H1 (cell line): Measurements from ENCODE around the gene SGSH. TPM values are rescaled to one million over a fixed set of nuclear protein-coding genes. Genes with fewer than 3 reads are reported as not detected.

Source experiments
- CTCF ChIA-PET: fragments of 300-600 bp; sonication (Branson Sonifier 250); formaldehyde crosslinking; loops from one replicate; lab custom pipeline; 2021; ENCODE audit not compliant: partially characterized antibody; lab: Charles Lee
- POLR2A ChIA-PET: fragments of 300-600 bp; sonication (Branson Sonifier 250); formaldehyde crosslinking; loops from one replicate; lab custom pipeline; 2021; ENCODE audit warnings: inconsistent platforms; ENCODE audit not compliant: partially characterized antibody; lab: Charles Lee
- DNase-seq, 2 experiments: peaks; one replicate each; pipeline versions ENCODE4 v3.0.0 to v3.0.0-alpha.2; 2010 to 2022; ENCODE audit warnings: low spot score in 2 of 2, low read depth in 1 of 2, mixed read lengths in 1 of 2
- FAIRE-seq: peaks from 2 replicates; lab custom pipeline; 2011; peaks lifted over from hg19 to GRCh38; lab: Jason Lieb, UNC
- H2AFZ ChIP-seq: 2 replicates; pipeline ENCODE4 v1.8.1; 2012; ENCODE audit warnings: low read length, inconsistent platforms
- H2AK5ac ChIP-seq: 2 replicates; pipeline ENCODE4 v1.6.1; 2013; ENCODE audit warnings: low read depth, low read length
- H2BK120ac ChIP-seq: replicated peaks from 2 replicates; pipeline ENCODE3; 2013; ENCODE audit warnings: low read depth, low read length, inconsistent platforms
- H2BK12ac ChIP-seq: 2 replicates; pipeline ENCODE4 v1.6.1; 2013; ENCODE audit warnings: low read depth, low read length
- H2BK15ac ChIP-seq: 2 replicates; pipeline ENCODE4 v1.6.1; 2013; ENCODE audit warnings: low read length
- H2BK20ac ChIP-seq: 2 replicates; pipeline ENCODE4 v1.6.1; 2013; ENCODE audit warnings: low read length
- H2BK5ac ChIP-seq: 2 replicates; pipeline ENCODE4 v1.6.1; 2013; ENCODE audit warnings: low read depth, low read length
- H3K14ac ChIP-seq: 2 replicates; pipeline ENCODE4 v1.6.1; 2013; ENCODE audit warnings: inconsistent platforms; ENCODE audit not compliant: insufficient read length
- H3K18ac ChIP-seq: 2 replicates; pipeline ENCODE4 v1.6.1; 2013; ENCODE audit warnings: low read length; ENCODE audit errors: extremely low read depth
- H3K23ac ChIP-seq: 2 replicates; pipeline ENCODE4 v1.6.1; 2013; ENCODE audit warnings: inconsistent platforms; ENCODE audit not compliant: insufficient read length
- H3K23me2 ChIP-seq: 2 replicates; pipeline ENCODE4 v1.6.1; 2013; ENCODE audit warnings: low read depth, low read length
- H3K27ac ChIP-seq: 2 replicates; pipeline ENCODE4 v1.6.1; 2011; ENCODE audit warnings: low read depth, low read length, inconsistent platforms
- H3K27me3 ChIP-seq, 4 experiments: replicated peaks in 1 of 4; 1 replicate in 1 of 4; 2 replicates in 3 of 4; pipeline versions ENCODE4 v1.6.1 to v1.8.1; 2011 to 2013; ENCODE audit warnings: low read length in 3 of 4, mild to moderate bottlenecking in 3 of 4, inconsistent platforms in 2 of 4, mixed read lengths in 2 of 4, moderate library complexity in 1 of 4; ENCODE audit not compliant: control insufficient read depth in 3 of 4, insufficient read depth in 3 of 4; ENCODE audit errors: extremely low read depth in 1 of 4
- H3K36me3 ChIP-seq, 4 experiments: 2 replicates each; pipeline versions ENCODE4 v1.6.1 to v1.8.1; 2011 to 2013; ENCODE audit warnings: mild to moderate bottlenecking in 4 of 4, low read length in 3 of 4, moderate library complexity in 2 of 4, control low read depth in 1 of 4, inconsistent platforms in 1 of 4; ENCODE audit not compliant: insufficient read depth in 4 of 4, control insufficient read depth in 2 of 4
- H3K4ac ChIP-seq: replicated peaks from 2 replicates; pipeline ENCODE3; 2013; ENCODE audit warnings: low read length, low read depth, mixed read lengths, inconsistent platforms; ENCODE audit not compliant: insufficient read length
- H3K4me1 ChIP-seq, 4 experiments: replicated peaks in 1 of 4; 1 replicate in 1 of 4; 2 replicates in 3 of 4; pipeline versions ENCODE4 v1.6.1 to v1.8.1; 2011 to 2013; ENCODE audit warnings: low read length in 3 of 4, inconsistent platforms in 2 of 4, mixed read lengths in 1 of 4; ENCODE audit not compliant: insufficient read depth in 4 of 4, control insufficient read depth in 3 of 4
- H3K4me2 ChIP-seq, 2 experiments: 2 replicates each; pipeline versions ENCODE4 v1.6.1 to v1.8.1; 2011 to 2013; ENCODE audit warnings: low read depth in 2 of 2, low read length in 2 of 2, control low read depth in 1 of 2, inconsistent platforms in 1 of 2, mild to moderate bottlenecking in 1 of 2; ENCODE audit not compliant: insufficient read depth in 1 of 2
- H3K4me3 ChIP-seq, 4 experiments: fragments of 200-600, 300-600 bp in 1 of 4; sonication (generic), shearing (Covaris generic), sonication (Bioruptor Twin) in 1 of 4; 2 replicates each; pipeline versions ENCODE4 v1.5.1 to v1.8.1; 2011 to 2016; ENCODE audit warnings: low read length in 4 of 4, low read depth in 3 of 4, control low read depth in 2 of 4, inconsistent platforms in 2 of 4, mild to moderate bottlenecking in 2 of 4, mixed read lengths in 1 of 4, moderate library complexity in 1 of 4; ENCODE audit not compliant: insufficient read depth in 2 of 4; ENCODE audit errors: extremely low read depth in 1 of 4
- H3K56ac ChIP-seq: replicated peaks from 2 replicates; pipeline ENCODE3; 2013; ENCODE audit warnings: low read depth, mild to moderate bottlenecking, mixed read lengths, low read length, inconsistent platforms; ENCODE audit not compliant: insufficient read length
- H3K79me1 ChIP-seq: 2 replicates; pipeline ENCODE4 v1.6.1; 2013; ENCODE audit warnings: low read depth, low read length, control low read depth
- H3K79me2 ChIP-seq, 2 experiments: 2 replicates each; pipeline versions ENCODE4 v1.6.1 to v1.8.1; 2012 to 2013; ENCODE audit warnings: low read length in 2 of 2, mild to moderate bottlenecking in 2 of 2, inconsistent platforms in 1 of 2; ENCODE audit not compliant: insufficient read depth in 2 of 2, control insufficient read depth in 1 of 2
- H3K9ac ChIP-seq, 4 experiments: replicated peaks in 1 of 4; 1 replicate in 1 of 4; 2 replicates in 3 of 4; pipeline versions ENCODE4 v1.6.1 to v1.8.1; 2011 to 2013; ENCODE audit warnings: low read depth in 3 of 4, low read length in 3 of 4, control low read depth in 2 of 4, mild to moderate bottlenecking in 2 of 4, moderate library complexity in 2 of 4, inconsistent platforms in 1 of 4; ENCODE audit errors: extremely low read depth in 1 of 4
- H3K9me3 ChIP-seq, 2 experiments: 2 replicates each; pipeline versions ENCODE4 v1.6.1 to v1.8.1; 2012 to 2013; ENCODE audit warnings: mild to moderate bottlenecking in 2 of 2, moderate library complexity in 2 of 2, control low read depth in 1 of 2, inconsistent platforms in 1 of 2, low read depth in 1 of 2, low read length in 1 of 2, mixed read lengths in 1 of 2; ENCODE audit not compliant: insufficient read depth in 2 of 2
- H4K20me1 ChIP-seq, 2 experiments: replicated peaks in 1 of 2; 2 replicates each; pipeline versions ENCODE3 to v1.8.1; 2011 to 2013; ENCODE audit warnings: inconsistent platforms in 2 of 2, low read length in 2 of 2, mild to moderate bottlenecking in 1 of 2; ENCODE audit not compliant: insufficient read depth in 2 of 2, control insufficient read depth in 1 of 2
- H4K5ac ChIP-seq: 2 replicates; pipeline ENCODE4 v1.6.1; 2013; ENCODE audit warnings: low read length, low read depth, mixed read lengths, inconsistent platforms; ENCODE audit not compliant: insufficient read length
- H4K8ac ChIP-seq: 2 replicates; pipeline ENCODE4 v1.8.0; 2013; ENCODE audit warnings: mild to moderate bottlenecking, moderate library complexity, low read length, inconsistent platforms; ENCODE audit not compliant: insufficient read depth; ENCODE audit errors: extremely low read depth
- H4K91ac ChIP-seq: replicated peaks from 2 replicates; pipeline ENCODE3; 2013; ENCODE audit warnings: low read length, mixed read lengths, inconsistent platforms; ENCODE audit not compliant: insufficient read length
- CHD1 ChIP-seq: IDR thresholded peaks from 2 replicates; pipeline ENCODE4 v1.6.1; 2012; ENCODE audit warnings: low read depth, low read length, improper control_type of control experiment
- EGR1 ChIP-seq: IDR thresholded peaks from 2 replicates; pipeline ENCODE4 v1.6.1; 2011; ENCODE audit warnings: low read depth, low read length, borderline replicate concordance
- EP300 ChIP-seq, 2 experiments: IDR thresholded peaks; 1 replicate in 1 of 2; 2 replicates in 1 of 2; pipeline ENCODE4 v1.6.1; 2011 to 2012; ENCODE audit warnings: low read depth in 2 of 2, low read length in 2 of 2, mild to moderate bottlenecking in 2 of 2, borderline replicate concordance in 1 of 2, inconsistent platforms in 1 of 2, moderate library complexity in 1 of 2
- JUND ChIP-seq: IDR thresholded peaks from 2 replicates; pipeline ENCODE4 v1.6.1; 2011; ENCODE audit warnings: mild to moderate bottlenecking, improper control_type of control experiment, low read length
- POLR2A ChIP-seq, 2 experiments: IDR thresholded peaks; 1 replicate in 1 of 2; 2 replicates in 1 of 2; pipeline ENCODE4 v1.6.1; 2011; ENCODE audit warnings: low read depth in 2 of 2, low read length in 2 of 2, mild to moderate bottlenecking in 2 of 2; ENCODE audit errors: control extremely low read depth in 1 of 2
- POU5F1 ChIP-seq: IDR thresholded peaks from 2 replicates; pipeline ENCODE4 v1.6.1; 2011; ENCODE audit warnings: low read depth, mild to moderate bottlenecking, low read length, moderate library complexity
- RNF2 ChIP-seq: fragments of 200-900, 300-1000 bp; sonication (generic); IDR thresholded peaks from 2 replicates; pipeline ENCODE4 v1.7.1; 2016; ENCODE audit warnings: borderline replicate concordance, low read depth, mild to moderate bottlenecking, antibody characterized with exemption, low read length; ENCODE audit not compliant: poor library complexity, severe bottlenecking; ENCODE audit errors: missing control alignments
- SRF ChIP-seq: IDR thresholded peaks from 2 replicates; pipeline ENCODE4 v1.6.1; 2011; ENCODE audit warnings: mild to moderate bottlenecking, low read depth, low read length, moderate library complexity
- WGBS, 2 experiments: shearing (Covaris generic) in 1 of 2; methylation state at CpG; one replicate each; pipeline versions ENCODE4 v1.1.6 to v1.1.7; 2013 to 2015; ENCODE audit warnings: low lambda C conversion rate in 2 of 2, mixed read lengths in 2 of 2, inconsistent platforms in 1 of 2, low coverage in 1 of 2, missing lambda C conversion rate in 1 of 2; ENCODE audit not compliant: insufficient replicate concordance in 2 of 2, insufficient coverage in 1 of 2, insufficient read length in 1 of 2; ENCODE audit errors: extremely low coverage in 1 of 2, missing lambda C conversion rate in 1 of 2; 5-methylcytosine and 5-hydroxymethylcytosine counted together
- polyA plus RNA-seq, 7 experiments: library from polyadenylated mRNA; depleted of rRNA in 3 of 7; stranded (reverse) in 5 of 7; unstranded in 2 of 7; fragments of >200 nt in 5 of 7; fragments of 200-250 nt in 2 of 7; gene quantifications; 1 replicate in 5 of 7; 2 replicates in 1 of 7; 4 replicates in 1 of 7; pipeline versions ENCODE4 v1.2.1 to v1.2.3, GENCODE V29; 2011 to 2013; ENCODE audit warnings: missing spikeins in 2 of 7, mixed read lengths in 2 of 7
- total RNA-seq: library from RNA; stranded (reverse); fragmentation: NEBNext Ultra II Directional; extraction: Animal tissue kit (Norgen Biotek cat#: 25700); gene quantifications from 2 replicates; pipeline ENCODE4 v1.2.1, GENCODE V29; 2021
- TF ChIP-seq, protein P1 (sequence below): IDR thresholded peaks from 2 replicates; pipeline ENCODE4 v1.6.1; 2012; ENCODE audit warnings: inconsistent platforms

SGSH gene
- total and polyA plus RNA-seq, 2 of the 8 experiments (the other 6 are each of a cell fraction or from before 2014, with no cell fraction given): 18.0 to 19.6 TPM

DNA sequence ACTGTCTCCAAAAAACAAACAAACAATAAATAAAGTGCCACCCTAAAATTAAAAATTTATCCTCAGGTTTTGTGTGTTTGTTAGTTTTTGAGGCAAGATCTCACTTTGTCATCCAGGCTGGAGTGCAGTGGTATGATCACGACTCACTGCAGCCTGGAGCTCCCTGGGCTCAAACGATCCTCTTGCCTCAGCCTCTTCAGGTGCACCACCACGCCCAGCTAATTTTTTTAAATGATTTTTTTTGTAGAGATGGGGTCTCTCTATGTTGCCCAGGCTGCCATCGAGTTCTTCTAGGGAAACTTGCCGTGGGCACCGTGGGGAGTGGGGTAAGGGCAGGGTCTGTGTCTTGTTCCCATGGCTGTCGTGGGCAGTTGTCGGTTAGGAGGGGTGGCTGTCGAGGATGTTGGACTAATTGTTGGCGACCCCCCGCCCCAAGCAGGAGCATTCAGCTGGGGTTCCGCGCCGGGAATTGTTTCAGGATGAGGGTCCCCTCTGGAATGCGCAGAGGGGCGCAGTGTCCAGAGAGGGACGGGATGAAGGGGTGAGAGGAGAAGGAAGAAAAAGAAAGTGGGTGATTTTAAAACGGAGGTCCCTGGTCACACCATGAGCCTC is 39.4 kb upstream of the SGSH start:
- Histone ChIP-seq H3K4me3 (peak overlapping the region; percentile 23 to 55 (median 42)), H3K23ac (no peak overlapping the region), H3K79me1 (0 out of 2 replicates have a peak, but pooled peaks cover 3% of the 10 kb centered on the region), H3K9ac (no peak overlapping the region), H4K8ac (peak overlapping the region; percentile 11; the same call in 1 of the 2 replicates), H3K18ac (no peak overlapping the region; the same call in 1 of the 2 replicates), H2AK5ac (no peak overlapping the region), H2BK15ac (no peak overlapping the region), H4K20me1 (no peaks in the 10 kb centered on the region), H2AFZ (no peak overlapping the region), H3K23me2 (no peaks in the 10 kb centered on the region; the same call in 1 of the 2 replicates), H3K4ac (no peak overlapping the region), H3K14ac (no peak overlapping the region), H3K27me3 (no peaks in the 10 kb centered on the region), H2BK12ac (no peak overlapping the region), H4K91ac (peak overlapping the region; percentile 65), H2BK20ac (no peak overlapping the region), H3K27ac (no peak overlapping the region), H3K56ac (no peak overlapping the region), H3K36me3 (no peaks in the 10 kb centered on the region; a peak in 1 of 8 replicates), H2BK5ac (no peak overlapping the region), H3K4me1 (peaks cover 14 to 28% (median 22%) of the 10 kb centered on the region in 4 experiments), H3K79me2 (peaks cover 0 to 10% of the 10 kb centered on the region in 2 experiments; a peak in 2 of 4 replicates), H4K5ac (no peak overlapping the region), H3K9me3 (no peaks in the 10 kb centered on the region), H3K4me2 (peak overlapping the region; percentile 54 to 68), H2BK120ac (no peak overlapping the region)
- DNase-seq (no peak), FAIRE-seq (no peak)
- 79% methylated on average over 18 of the region's 18 CpGs; no CpG with 5 or more reads in 1 of the 2 experiments for WGBS, 2 experiments
- ChIA-PET POLR2A (interaction anchor here (0.8 to 2.4 kb wide), 6 partner anchors 11 to 56 kb away, joined by 3 to 9 read pairs (median 3); no protein-coding TSS in a partner anchor), CTCF (interaction anchor here (0.6 to 1.0 kb wide), 2 partner anchors 33 to 1721 kb away, joined by 3 to 4 read pairs; no protein-coding TSS in a partner anchor)
- TF ChIP-seq POU5F1: no peak
- TF ChIP-seq SRF: no peak
- TF ChIP-seq RNF2: no peak
- TF ChIP-seq POLR2A (IDR thresholded peaks at IDR 0.05; ENCODE audit: control extremely low read depth in 1 of 2, low read depth in 2 of 2, low read length in 2 of 2): no peak
- TF ChIP-seq EP300 (IDR thresholded peaks at IDR 0.05; ENCODE audit: borderline replicate concordance in 1 of 2, low read depth in 2 of 2, low read length in 2 of 2): no peak
- TF ChIP-seq, protein P1, sequence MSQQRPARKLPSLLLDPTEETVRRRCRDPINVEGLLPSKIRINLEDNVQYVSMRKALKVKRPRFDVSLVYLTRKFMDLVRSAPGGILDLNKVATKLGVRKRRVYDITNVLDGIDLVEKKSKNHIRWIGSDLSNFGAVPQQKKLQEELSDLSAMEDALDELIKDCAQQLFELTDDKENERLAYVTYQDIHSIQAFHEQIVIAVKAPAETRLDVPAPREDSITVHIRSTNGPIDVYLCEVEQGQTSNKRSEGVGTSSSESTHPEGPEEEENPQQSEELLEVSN: no peak
- no peak for TF ChIP-seq JUND
- no peak for TF ChIP-seq EGR1
- no peak for TF ChIP-seq CHD1
